ENCODE measurements around the gene BCAR3.

DNA sequence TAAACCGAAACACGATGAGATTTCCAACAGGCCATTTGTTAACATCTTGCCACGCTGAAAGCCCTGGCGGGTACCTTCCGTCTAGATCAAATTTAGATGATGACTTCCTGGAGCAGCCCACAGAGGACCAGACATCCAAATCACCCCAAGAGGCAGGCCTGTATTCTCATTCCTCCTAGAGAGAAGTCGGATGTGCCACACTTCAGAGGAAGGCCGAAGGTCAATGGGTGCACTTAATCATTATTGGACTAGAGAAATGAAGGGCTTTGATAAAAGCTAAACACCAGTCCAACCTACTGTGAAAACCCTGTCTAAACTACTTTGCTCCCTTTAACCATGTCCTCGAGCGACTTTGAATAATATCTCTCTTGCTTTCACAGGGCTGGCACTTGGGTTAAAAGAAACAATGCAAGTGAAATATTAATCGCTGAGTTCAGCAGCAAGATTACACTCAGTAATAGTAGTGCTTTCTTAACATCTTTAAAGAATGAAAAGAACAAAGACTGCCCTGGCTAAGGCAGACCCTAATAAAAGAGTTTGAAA lies 76.5 kb downstream of the BCAR3 start:
- TF ChIP-seq CTCF (IDR thresholded peaks at IDR 0.05), result no peak
- no peak for TF ChIP-seq POLR2A (IDR thresholded peaks at IDR 0.05; ENCODE audit: low read depth)

Measured in esophagus muscularis mucosa (tissue), 3 donors.